Measurements from ENCODE around the gene INPP5E. TPM values are rescaled to one million over a fixed set of nuclear protein-coding genes. Genes with fewer than 3 reads are reported as not detected.
A peak's percentile ranks its signal among the peaks of the same experiment; 100 is the strongest.

INPP5E gene
- total RNA-seq, 1 donor, result 8.3 TPM

- peaks cover 59% of the 10 kb centered on the region for H3K79me2 ChIP-seq (ENCODE audit: insufficient read depth, low read length)
- H4K20me1 ChIP-seq (ENCODE audit: insufficient read depth, low read length), result peaks cover 69% of the 10 kb centered on the region
- peak; percentile 95 for DNase-seq (ENCODE audit: insufficient read length, low spot score, missing footprints)
- peak overlapping the region; percentile 41 for H3K27ac ChIP-seq (ENCODE audit: low read depth, low read length)
- no peaks in the 10 kb centered on the region for H3K9me3 ChIP-seq (ENCODE audit: low read depth, low read length)
- H3K4me3 ChIP-seq (ENCODE audit: insufficient read depth, low read length), result peak overlapping the region; percentile 84
- peaks cover 31% of the 10 kb centered on the region for H3K36me3 ChIP-seq (ENCODE audit: insufficient read depth, low read length)
- H3K4me2 ChIP-seq (ENCODE audit: insufficient read depth, low read length), result peak overlapping the region; percentile 81
- peaks cover 27% of the 10 kb centered on the region for H3K4me1 ChIP-seq (ENCODE audit: insufficient read depth, low read length)
- no peaks in the 10 kb centered on the region for H3K27me3 ChIP-seq (ENCODE audit: insufficient read depth, low read length)
- no peak overlapping the region for H2AFZ ChIP-seq (ENCODE audit: low read length)
- no peak for TF ChIP-seq CTCF (IDR thresholded peaks at IDR 0.05; ENCODE audit: extremely low read depth, low read depth, low read length)
Measured at GRCh38 chr9:136437839-136438547, 1.7 kb downstream of the INPP5E start.

GRCh38 chr9:136437430-136437829 is 2.2 kb downstream of the INPP5E start:
- Histone ChIP-seq H3K4me2 (ENCODE audit: insufficient read depth, low read length) (peak overlapping the region; percentile 81), H2AFZ (ENCODE audit: low read length) (no peak overlapping the region), H3K27ac (ENCODE audit: low read depth, low read length) (peak overlapping the region; percentile 12), H4K20me1 (ENCODE audit: insufficient read depth, low read length) (peaks cover 65% of the 10 kb centered on the region), H3K36me3 (ENCODE audit: insufficient read depth, low read length) (peaks cover 28% of the 10 kb centered on the region), H3K79me2 (ENCODE audit: insufficient read depth, low read length) (peaks cover 59% of the 10 kb centered on the region), H3K4me3 (ENCODE audit: insufficient read depth, low read length) (peak overlapping the region; percentile 84), H3K9me3 (ENCODE audit: low read depth, low read length) (no peaks in the 10 kb centered on the region), H3K27me3 (ENCODE audit: insufficient read depth, low read length) (no peaks in the 10 kb centered on the region), H3K4me1 (ENCODE audit: insufficient read depth, low read length) (peaks cover 27% of the 10 kb centered on the region)
- TF ChIP-seq CTCF (IDR thresholded peaks at IDR 0.05; ENCODE audit: extremely low read depth, low read depth, low read length), result no peak
- DNase-seq (ENCODE audit: insufficient read length, low spot score, missing footprints), result peak; percentile 93

- Histone ChIP-seq H3K4me2 (ENCODE audit: insufficient read depth, low read length) (no peak overlapping the region), H3K4me3 (ENCODE audit: insufficient read depth, low read length) (no peak overlapping the region), H3K27me3 (ENCODE audit: insufficient read depth, low read length) (no peaks in the 10 kb centered on the region), H4K20me1 (ENCODE audit: insufficient read depth, low read length) (peaks cover 52% of the 10 kb centered on the region), H3K9me3 (ENCODE audit: low read depth, low read length) (no peaks in the 10 kb centered on the region), H3K79me2 (ENCODE audit: insufficient read depth, low read length) (peaks cover 59% of the 10 kb centered on the region), H2AFZ (ENCODE audit: low read length) (no peak overlapping the region), H3K36me3 (ENCODE audit: insufficient read depth, low read length) (peaks cover 18% of the 10 kb centered on the region), H3K4me1 (ENCODE audit: insufficient read depth, low read length) (peaks cover 21% of the 10 kb centered on the region), H3K27ac (ENCODE audit: low read depth, low read length) (no peak overlapping the region)
- no peak for DNase-seq (ENCODE audit: insufficient read length, low spot score, missing footprints)
- TF ChIP-seq CTCF (IDR thresholded peaks at IDR 0.05; ENCODE audit: extremely low read depth, low read depth, low read length), result no peak
Measured at GRCh38 chr9:136436055-136436634, 3.5 kb downstream of the INPP5E start.

- peaks cover 38% of the 10 kb centered on the region for H4K20me1 ChIP-seq (ENCODE audit: insufficient read depth, low read length)
- DNase-seq (ENCODE audit: insufficient read length, low spot score, missing footprints), result no peak
Measured at GRCh38 chr9:136434580-136435169, 5.0 kb downstream of the INPP5E start.

More at GRCh38 chr9:136434580-136435169, 5.0 kb downstream of the INPP5E start:
- Histone ChIP-seq H3K9me3 (ENCODE audit: low read depth, low read length) (no peaks in the 10 kb centered on the region), H2AFZ (ENCODE audit: low read length) (no peak overlapping the region), H3K4me2 (ENCODE audit: insufficient read depth, low read length) (no peak overlapping the region), H3K4me1 (ENCODE audit: insufficient read depth, low read length) (peaks cover 16% of the 10 kb centered on the region), H3K27me3 (ENCODE audit: insufficient read depth, low read length) (no peaks in the 10 kb centered on the region), H3K36me3 (ENCODE audit: insufficient read depth, low read length) (peaks cover 5% of the 10 kb centered on the region), H3K79me2 (ENCODE audit: insufficient read depth, low read length) (peaks cover 59% of the 10 kb centered on the region), H3K27ac (ENCODE audit: low read depth, low read length) (no peak overlapping the region), H3K4me3 (ENCODE audit: insufficient read depth, low read length) (no peak overlapping the region)
- TF ChIP-seq CTCF (IDR thresholded peaks at IDR 0.05; ENCODE audit: extremely low read depth, low read depth, low read length), result no peak

Measured in osteoblast (primary cell).